ENCODE measurements around the gene SPRED1.

DNA sequence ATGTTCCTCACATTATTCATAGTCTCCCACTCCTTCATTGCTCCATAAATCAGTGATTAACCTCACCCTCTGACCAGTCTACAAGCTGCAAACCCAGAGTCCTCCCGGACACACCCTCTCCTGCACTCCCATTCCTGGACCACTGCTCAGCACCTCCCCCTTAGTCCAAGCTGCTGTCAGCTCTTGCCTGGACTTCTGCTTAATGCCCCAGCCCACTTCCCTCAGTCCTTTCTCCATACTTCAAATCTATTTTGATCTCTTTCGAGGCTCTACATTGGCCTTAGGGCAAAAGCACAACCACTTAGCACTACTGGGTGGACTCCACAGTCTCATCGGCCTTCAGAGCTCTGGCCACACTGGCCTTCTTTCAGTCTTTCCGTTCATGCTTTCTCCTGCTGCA, 121.9 kb downstream of the SPRED1 start:
- no peak for TF ChIP-seq GATA2 (IDR thresholded peaks at IDR 0.05; ENCODE audit: low read depth, low read length)
- TF ChIP-seq GATA3 (IDR thresholded peaks at IDR 0.05; ENCODE audit: low read depth, low read length): no peak
